GM18873 (cell line): Measurements from ENCODE around the gene CDK8.
"Not testable (repeated sequence)": the region's sequence is repeated elsewhere in the genome, so short reads cannot be mapped to it uniquely, and the experiment has no call there.

Experiments used
- ATAC-seq: cut with Tn5 transposase; IDR thresholded peaks from one replicate; pipeline ENCODE4 v1.9.1; 2021; ENCODE audit warnings: mild to moderate bottlenecking, moderate library complexity, moderate number of reproducible peaks; ENCODE audit not compliant: unreplicated experiment, low FRiP score

Gene CDK8

DNA sequence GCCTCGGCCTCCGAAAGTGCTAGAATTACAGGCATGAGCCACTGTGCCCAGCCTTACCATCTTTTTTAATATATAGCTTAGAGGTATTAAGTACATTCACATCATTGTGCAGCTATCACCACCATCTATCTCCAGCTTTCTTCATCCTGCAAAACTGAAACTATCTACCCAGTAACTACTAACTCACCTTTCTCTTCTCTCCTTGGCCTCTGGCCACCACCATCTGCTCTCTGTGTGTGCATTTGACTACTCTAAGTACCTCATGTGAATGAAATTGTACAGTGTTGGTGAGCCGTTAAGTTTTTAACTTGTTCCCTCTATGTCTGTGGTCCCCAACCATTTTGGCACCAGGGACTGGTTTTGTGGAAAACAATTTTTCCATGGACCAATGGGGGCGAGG is 56.1 kb downstream of the CDK8 start:
- ATAC-seq, result no peak

DNA sequence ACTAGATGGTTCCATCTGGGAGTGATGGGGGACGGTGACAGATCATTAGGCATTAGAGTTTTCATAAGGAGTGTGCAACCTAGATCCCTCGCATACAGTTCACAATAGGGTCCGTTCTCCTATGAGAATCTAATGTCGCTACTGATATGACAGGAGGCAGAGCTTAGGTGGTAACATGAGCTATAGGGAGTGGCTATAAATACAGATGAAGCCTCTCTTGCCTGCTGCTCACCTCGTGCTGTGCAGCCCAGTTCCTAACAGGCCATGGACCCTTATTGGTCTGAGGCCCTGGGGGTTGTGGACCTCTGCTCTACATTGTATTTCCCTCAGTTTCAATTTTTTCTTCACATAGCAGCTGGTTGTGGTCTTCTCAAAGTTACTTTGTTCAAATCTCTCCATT is 56.5 kb downstream of the CDK8 start:
- no peak for ATAC-seq

DNA sequence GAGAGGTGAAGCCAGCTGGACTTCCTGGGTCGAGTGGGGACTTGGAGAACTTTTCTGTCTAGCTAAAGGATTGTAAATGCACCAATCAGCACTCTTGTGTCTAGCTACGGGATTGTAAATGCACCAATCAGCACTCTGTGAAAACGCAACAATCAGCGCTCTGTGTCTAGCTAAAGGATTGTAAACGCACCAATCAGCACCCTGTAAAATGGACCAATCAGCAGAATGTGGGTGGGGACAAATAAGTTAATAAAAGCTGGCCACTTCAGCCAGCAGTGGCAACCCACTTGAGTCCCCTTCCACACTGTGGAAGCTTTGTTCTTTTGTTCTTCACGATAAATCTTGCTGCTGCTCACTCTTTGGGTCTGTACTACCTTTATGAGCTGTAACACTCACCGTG is 58.1 kb downstream of the CDK8 start:
- ATAC-seq, result not testable (repeated sequence)

DNA sequence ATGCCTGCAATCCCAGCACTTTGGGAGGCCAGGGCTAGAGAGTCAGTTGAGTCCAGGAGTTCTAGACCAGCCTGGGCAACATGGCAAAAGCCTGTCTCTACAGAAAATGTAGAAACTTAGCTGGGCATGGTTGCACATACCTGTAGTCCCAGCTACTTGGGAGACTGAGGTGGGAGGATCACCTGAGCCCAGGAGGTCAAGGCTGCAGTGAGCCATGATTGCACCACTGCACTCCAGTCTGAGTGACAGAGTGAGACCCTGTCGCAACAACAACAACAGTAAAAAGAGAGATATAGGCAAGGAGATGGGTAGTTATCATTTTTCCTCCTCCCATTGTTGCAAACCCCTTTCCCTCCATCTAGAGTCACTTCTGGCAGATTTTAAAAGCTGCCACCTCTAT is 62.2 kb downstream of the CDK8 start:
- not testable (repeated sequence) for ATAC-seq

DNA sequence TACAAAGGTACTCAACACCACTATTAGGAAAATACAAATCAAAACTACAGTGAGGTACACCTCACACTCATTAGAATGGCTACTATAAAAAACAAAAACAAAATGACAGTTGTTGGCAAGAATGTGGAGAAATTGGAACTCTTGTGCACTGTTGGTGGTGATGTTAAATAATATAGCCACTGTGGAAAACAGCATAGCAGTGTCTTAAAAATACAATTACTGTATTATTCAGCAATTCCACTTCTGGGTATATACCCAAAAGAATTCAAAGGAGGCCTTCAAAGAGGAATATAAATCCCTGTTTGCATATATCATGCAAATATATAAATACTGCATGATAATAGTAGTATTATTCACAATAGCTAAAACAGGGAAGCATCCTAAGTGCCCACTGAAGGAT is 66.8 kb downstream of the CDK8 start:
- no peak for ATAC-seq

DNA sequence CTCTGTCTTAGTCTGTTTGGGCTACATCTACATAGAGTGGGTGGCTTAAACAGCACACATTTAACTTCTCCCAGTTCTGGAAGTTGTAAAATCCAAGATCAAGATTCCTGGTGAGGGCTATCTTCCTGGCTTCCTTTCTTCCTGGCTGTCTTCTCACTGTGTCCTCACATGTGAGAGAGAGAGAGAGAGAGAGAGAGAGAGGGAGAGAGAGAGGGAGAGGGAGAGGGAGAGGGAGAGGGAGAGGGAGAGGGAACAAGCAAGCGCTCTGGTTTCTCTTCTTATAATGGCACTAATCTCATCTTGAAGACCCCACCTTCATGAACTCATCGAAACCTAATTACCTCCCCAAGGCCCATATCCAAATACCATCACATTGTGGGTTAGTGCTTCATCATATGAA is 69.2 kb downstream of the CDK8 start:
- no peak for ATAC-seq

DNA sequence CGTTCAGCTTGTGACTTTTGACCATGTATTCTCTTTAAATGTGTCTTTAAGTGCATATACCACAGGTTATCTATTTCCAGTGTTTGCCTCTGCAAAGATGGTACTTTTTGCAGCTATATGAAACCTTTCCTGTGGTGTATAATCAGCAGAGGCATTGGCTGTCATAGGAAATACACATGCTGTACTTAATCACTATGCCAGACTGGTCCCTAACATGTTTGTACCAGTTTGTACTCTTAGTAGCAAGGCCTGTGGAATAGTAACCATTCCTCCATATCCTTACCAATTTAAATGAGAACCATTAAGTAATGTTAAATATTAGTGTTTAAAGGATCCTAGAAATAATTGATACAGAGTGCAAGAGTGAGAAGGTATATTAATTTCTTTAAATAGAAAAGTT is 69.8 kb downstream of the CDK8 start:
- ATAC-seq, result no peak

DNA sequence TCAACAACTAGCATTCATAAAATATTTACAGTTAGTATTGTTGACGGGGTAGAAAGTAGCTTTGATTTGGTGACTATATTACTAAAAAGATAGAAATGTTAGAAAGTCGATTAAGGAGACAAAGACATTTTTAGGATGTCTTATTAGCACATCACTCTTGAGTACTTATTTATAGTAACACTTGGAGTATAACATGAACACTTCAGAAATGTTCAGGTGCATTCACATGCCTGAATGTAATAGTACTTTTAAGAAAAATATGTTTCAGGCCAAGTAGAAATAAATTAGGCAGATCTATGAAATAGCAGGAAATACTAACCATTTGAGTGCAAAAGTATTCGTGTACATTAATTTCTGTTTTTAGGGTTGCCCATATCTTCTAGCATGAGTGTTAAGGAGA is 70.4 kb downstream of the CDK8 start:
- ATAC-seq, result no peak

DNA sequence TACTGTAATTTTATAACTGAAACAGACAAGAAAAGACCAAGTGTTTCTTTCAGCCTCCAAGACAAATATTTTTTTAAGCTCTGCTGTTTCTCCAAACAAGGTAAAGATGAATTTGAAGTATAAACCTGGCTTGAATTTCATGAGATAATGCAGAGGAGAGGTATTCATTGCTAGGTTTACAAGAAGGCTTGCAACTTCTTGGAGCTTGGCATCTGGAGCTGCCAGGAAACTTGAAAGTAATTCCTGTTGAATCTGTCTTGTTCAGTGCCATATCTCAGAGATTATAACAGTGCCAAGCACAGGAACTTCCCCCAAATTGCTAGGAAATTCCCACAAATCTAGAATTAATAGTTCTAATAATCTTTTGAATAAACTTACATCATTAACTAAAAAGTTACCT is 70.9 kb downstream of the CDK8 start:
- no peak for ATAC-seq

DNA sequence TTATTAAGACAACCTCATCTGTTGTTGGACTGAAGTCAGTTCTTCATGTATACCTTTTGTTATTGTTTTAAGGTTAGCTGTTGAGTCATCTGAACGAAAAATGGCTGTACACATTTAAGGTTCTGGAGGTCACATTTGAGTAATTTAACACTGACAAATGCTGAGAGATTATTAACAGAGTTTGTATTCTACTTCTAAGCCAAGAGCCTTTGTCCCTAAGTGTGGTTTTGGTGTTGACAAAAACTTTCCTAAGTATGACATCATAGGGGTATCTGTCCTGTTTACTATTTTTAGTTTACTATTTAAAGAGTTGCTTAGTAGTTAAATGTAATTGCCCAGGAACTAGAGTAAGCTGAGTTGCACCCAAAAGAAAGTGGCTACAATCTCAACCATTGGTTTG is 71.9 kb downstream of the CDK8 start:
- peak; percentile 87 for ATAC-seq

DNA sequence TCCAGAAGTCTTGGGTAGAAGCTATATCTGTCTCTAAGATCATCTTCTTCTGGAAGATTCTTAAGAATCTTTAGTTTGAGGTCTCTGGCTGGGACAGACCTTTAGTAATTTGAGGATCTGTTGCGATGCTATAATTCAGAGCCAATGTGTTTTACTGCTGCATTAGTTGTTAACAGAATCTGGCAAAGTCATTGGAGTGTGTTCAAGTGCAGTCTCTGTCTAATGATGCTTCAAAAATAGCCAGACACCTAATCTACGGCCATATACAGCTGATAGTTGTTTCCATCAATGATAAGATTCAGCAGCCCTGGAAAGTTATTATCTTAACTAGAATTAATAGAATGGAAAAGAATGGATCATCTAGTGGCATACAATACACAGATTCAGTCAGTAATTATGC is 72.6 kb downstream of the CDK8 start:
- no peak for ATAC-seq

DNA sequence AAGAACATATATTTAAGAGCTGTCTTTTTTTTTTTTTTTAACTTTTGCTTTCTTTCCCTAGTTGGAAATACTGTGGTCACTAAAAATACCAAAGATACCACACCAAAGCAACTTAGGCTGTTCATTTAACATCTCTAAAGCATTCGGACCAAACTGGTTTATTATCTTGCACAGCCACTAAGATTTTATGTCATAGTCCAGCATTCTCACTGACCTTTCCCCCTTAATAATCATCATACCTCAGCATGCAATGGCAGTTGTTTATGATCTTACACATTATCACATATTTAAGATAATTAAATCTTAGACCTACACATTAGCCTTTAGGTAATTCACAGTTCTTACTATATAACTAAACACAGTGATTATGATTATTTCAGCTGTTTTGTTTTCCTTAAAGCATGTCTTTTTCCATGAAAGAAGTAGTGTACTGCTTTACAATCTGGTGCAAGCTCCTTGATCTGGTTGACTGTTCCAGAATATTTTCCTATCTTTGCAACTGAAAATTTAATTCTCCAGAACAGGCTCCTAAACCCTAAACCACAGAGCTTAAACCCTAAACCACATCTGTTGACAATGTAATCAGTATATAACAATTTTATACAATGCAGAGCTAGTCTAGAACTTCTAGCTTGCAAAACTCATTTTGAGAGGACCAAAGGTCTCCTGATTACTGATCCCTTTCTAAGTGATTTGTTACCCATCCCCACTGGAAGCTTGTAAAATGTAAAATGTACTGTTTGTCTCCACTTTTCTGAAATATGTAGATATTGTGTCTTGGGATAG is 74.2 kb downstream of the CDK8 start:
- no peak for ATAC-seq

DNA sequence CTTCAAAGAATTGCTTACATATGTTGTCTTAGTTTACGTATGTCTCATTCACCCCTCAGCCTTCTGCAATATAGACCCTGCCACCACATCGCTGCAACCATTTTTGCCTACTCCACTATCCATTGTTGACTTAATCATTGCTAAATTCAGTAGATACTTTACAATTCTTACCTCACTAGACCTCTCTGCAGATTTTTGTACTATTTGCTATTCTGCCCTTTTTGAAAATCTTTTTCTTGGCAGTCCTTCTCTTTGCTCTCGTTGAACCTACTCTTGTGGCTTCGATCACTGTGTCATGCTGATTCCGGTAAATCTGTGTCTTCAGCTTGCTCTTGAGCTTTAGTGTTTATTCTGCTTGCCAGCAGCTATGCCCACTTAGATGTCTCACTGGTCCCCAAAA is 81.2 kb downstream of the CDK8 start:
- no peak for ATAC-seq

DNA sequence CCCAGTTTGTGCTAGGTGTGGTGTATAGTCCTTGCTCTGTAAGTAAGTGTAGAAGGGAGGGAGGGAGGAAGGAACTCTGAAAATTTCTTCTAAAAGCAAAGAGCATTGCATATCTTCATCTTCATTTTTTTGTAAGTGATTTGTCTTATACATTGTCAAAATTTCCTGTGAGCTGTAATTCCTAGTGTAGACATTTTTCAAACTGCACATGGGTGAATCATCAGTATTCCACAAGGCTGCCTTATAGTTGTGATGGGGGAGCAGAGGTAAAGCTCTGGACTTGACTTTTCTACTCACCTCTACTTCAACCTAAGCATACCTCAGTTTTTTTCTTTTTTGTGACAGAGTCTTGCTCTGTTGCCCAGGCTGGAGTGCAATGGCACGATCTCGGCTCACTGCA is 86.9 kb downstream of the CDK8 start:
- ATAC-seq, result no peak

DNA sequence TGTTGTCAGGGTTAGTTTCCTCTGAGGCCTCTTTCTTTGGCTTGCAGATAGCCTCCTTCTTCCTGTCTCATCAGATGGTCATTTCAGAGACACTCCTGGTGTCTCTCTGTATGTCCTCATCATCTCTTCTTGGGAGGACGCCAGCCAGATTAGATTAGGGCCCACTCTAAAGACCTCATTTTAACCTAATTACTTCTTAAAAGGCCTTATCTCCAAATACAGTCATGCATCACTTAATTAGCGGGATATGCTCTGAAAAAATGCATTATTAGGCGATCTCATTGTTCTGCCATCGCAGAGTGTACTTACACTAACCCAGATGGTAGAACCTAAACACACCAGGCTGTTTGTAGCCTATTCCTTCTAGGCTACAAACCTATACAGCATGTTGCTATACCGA is 89.0 kb downstream of the CDK8 start:
- ATAC-seq, result no peak

DNA sequence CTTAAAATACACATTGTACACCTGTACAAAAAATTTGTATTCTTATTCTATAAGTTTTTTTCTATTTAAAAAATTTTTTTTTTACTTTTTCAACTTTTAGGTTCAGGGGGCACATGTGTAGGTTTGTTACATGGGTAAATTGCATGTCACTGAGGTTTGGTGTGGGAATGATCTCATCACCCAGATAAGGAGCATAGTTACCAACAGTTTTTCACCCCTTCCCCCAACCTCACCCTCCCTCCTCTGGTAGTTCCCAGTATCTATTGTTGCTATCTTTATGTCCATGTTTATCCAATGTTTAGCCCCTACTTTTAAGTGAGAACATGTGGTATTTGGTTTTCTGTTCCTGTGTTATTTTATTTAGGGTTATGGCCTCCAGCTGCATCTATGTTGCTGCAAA is 89.9 kb downstream of the CDK8 start:
- ATAC-seq, result no peak

DNA sequence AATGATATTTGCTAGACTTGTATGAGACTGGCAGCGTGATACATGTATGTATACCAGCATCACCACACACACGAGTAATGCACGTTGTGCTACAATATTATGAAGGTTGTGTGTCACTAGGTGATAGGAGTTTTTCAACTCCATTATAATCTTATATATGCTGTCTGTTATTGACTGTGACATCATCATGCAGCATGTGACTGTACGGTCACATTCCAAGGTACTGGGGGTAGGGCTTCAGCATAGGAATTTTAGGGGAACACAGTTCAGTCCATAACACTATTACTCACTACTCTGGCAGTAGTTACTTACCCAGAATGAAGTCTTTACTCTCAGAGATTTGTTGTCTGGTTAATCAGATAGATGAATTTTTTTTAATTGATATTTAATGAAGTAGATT is 91.1 kb downstream of the CDK8 start:
- no peak for ATAC-seq

DNA sequence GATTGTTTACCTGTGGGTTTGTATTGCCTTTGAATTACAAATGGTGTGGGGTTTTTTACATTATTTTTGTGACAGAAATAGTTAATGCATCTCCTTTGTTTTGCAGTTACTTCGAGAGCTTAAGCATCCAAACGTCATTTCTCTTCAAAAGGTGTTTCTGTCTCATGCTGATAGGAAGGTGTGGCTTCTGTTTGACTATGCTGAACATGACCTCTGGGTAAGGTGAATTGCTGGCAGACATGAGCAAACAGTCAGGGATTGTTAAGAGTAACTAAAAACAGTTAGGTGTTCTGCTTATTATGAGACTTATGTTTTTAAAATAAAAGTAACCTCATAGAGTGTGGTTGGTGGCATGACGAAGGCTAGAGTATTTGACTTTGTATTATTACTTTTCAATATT is 95.0 kb downstream of the CDK8 start:
- ATAC-seq, result no peak

DNA sequence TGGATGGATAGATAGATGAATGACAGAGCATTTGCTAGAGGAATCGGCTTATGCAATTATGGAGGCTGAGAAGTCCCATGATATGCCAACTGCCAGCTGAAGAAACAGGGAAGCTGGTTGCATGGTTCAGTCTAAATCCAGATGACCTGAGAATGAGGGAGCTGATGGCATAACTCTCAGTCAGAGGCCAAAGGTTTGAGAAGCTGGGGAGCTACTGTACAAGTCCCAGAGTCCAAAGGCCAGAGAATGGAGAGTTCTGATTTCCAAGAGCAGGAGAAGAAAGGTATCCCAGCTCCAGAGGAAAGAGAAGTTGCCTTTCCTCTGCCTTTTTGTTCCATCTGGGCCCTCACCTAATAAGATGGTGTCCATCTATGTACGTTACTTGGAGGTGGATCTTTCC is 108.3 kb downstream of the CDK8 start:
- no peak for ATAC-seq

DNA sequence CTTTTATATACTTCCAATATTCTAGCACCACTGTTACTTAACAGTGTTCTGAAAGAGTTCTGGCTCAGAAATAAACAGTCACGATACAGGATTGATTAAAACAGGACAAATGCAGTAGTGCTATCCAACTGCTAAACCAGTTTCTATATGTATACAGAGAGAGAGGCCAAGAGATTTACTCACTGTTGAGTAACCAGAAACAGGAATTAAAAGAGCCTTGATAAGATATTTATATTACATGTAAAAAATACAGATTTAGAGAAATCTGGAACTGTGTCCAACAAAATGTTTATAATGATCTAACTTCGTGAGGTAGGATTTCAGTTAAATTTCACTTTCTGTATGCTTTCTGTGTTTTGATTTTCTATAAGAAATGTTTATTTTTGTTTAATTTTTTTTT is 116.6 kb downstream of the CDK8 start:
- no peak for ATAC-seq

DNA sequence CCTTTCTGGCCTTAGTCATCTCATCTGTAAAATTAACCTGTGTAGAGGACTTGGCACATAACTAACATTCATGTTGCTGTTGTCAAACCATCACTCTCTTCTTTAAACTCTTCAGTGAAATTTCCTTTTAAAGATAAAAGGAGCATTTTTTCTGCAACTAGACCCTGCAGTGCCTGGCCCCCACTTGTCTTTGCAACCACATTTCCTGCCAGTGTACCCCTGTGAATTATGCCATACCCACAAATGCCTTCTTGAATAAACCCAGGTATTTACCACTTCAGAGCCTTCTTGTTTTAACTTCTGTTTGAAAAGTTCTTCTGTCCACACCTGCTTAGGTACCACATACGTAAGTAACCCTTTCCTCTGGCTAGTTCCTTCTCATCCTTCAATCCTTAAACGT is 118.8 kb downstream of the CDK8 start:
- ATAC-seq, result no peak

DNA sequence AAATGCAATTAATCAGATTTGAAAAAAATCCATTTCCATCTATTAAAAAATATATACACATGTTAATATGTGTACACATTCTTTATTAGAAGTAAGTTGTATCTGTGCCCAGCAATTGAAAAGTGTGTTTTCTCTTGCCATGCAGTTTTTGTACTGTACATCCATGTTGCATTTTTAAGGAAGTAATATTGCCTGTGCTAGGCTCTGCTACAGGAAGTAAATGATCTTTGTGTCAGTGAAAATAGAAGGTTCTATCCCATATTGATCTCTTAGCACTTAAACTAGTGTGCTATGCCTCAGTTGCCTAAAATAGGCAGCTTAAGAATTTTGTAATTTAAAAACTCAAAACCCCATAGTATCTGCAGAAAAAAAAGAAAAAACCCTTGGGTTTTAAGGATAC is 122.5 kb downstream of the CDK8 start:
- ATAC-seq, result no peak

DNA sequence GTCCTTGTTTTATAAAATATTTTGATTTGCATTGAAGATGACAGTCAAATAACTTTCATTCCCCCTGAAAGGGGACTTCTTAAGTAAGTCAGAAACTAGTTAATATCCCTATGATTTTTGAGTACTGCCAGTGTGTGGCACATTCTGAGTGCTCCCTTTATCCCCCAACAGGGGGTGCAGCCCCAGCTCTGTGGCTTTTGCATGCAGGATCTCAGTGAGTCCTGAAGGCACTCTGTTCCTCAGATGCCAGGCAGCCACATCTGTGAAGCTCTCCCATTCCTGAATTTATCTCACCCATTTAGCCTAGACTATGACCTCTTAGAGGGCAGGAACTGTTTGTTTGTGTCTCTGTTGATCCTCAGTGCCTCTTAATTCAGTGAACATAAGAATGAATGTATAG is 123.1 kb downstream of the CDK8 start:
- no peak for ATAC-seq
